A549 (cell line): ENCODE data around the gene HTR6. TPM values are rescaled to one million over a fixed set of nuclear protein-coding genes. Genes with fewer than 3 reads are reported as not detected.

Experiments used
- ATAC-seq, 2 experiments: fragments of 200-7000 bp in 1 of 2; fragments of >200 bp in 1 of 2; cut with Nextera tagmentation in 1 of 2; cut with Tn5 transposase in 1 of 2; 3 replicates each; pipeline versions ENCODE4 v1.8.0 to v1.9.1; 2018 to 2020; ENCODE audit warnings: mild to moderate bottlenecking in 1 of 2, moderate library complexity in 1 of 2
- CTCF ChIA-PET: fragments of 300-600 bp; sonication (Branson Sonifier 250); formaldehyde crosslinking; extraction: SDS; loops from one replicate; lab custom pipeline; 2021; ENCODE audit warnings: antibody characterized with exemption, inconsistent platforms; lab: Yijun Ruan, JAX
- POLR2A ChIA-PET: fragments of 350-600 bp; formaldehyde crosslinking; extraction: SDS; loops from one replicate; lab custom pipeline; 2021; ENCODE audit warnings: antibody characterized with exemption, inconsistent platforms; lab: Yijun Ruan, JAX
- DNase-seq, 2 experiments: peaks; one replicate each; pipeline versions ENCODE4 v3.0.0 to v3.0.0-alpha.2; 2011 to 2016; ENCODE audit warnings: low read depth in 1 of 2, low spot score in 1 of 2
- FAIRE-seq: peaks from 2 replicates; lab custom pipeline; 2011; peaks lifted over from hg19 to GRCh38; lab: Jason Lieb, UNC
- H3K27ac ChIP-seq, 2 experiments: fragments of >200 bp; sonication (Bioruptor Twin); formaldehyde crosslinking; 3 replicates each; pipeline ENCODE4 v1.5.1; 2016 to 2017
- H3K4me1 ChIP-seq: fragments of >200 bp; sonication (Bioruptor Twin); formaldehyde crosslinking; 3 replicates; pipeline ENCODE4 v1.6.1; 2016
- H3K4me2 ChIP-seq: fragments of >200 bp; sonication (Bioruptor Twin); formaldehyde crosslinking; 3 replicates; pipeline ENCODE4 v1.6.1; 2016
- H3K4me3 ChIP-seq: fragments of >200 bp; sonication (Bioruptor Twin); formaldehyde crosslinking; 3 replicates; pipeline ENCODE4 v1.5.1; 2016
- H3K9me3 ChIP-seq: fragments of >200 bp; sonication (Bioruptor Twin); formaldehyde crosslinking; 3 replicates; pipeline ENCODE4 v1.6.1; 2016
- BHLHE40 ChIP-seq: IDR thresholded peaks from 2 replicates; pipeline ENCODE4 v1.6.1; 2012; ENCODE audit warnings: low read depth, low read length, inconsistent platforms
- CBX2 ChIP-seq: fragments of 200-600 bp; sonication (generic); IDR thresholded peaks from 2 replicates; pipeline ENCODE4 v1.6.1; 2016; ENCODE audit warnings: low read depth, mild to moderate bottlenecking, borderline replicate concordance
- CBX8 ChIP-seq: fragments of 200-600 bp; sonication (generic); IDR thresholded peaks from 2 replicates; pipeline ENCODE4 v1.6.1; 2016
- CEBPB ChIP-seq, 2 experiments: fragments of >200 bp in 1 of 2; sonication (Bioruptor Twin) in 1 of 2; formaldehyde crosslinking in 1 of 2; IDR thresholded peaks; 2 replicates each; pipeline ENCODE4 v1.6.1; 2012 to 2016
- CHD2 ChIP-seq: fragments of 150-350 bp; IDR thresholded peaks from 2 replicates; pipeline ENCODE4 v1.6.1; 2014; ENCODE audit warnings: low read length; ENCODE audit not compliant: partially characterized antibody
- EHF ChIP-seq: fragments of 250-450 bp; sonication (Bioruptor Pico); IDR thresholded peaks from 2 replicates; pipeline ENCODE4 v1.5.0; 2020; ENCODE audit warnings: mild to moderate bottlenecking
- EHMT2 ChIP-seq: fragments of 200-600 bp; sonication (generic); IDR thresholded peaks from 2 replicates; pipeline ENCODE4 v1.6.1; 2016; ENCODE audit warnings: antibody characterized with exemption, low read depth, mild to moderate bottlenecking, moderate library complexity
- ELK1 ChIP-seq: fragments of 150-350 bp; IDR thresholded peaks from 2 replicates; pipeline ENCODE4 v1.6.1; 2014; ENCODE audit warnings: low read depth, mild to moderate bottlenecking, low read length
- EP300 ChIP-seq, 2 experiments: fragments of >200 bp; sonication (Bioruptor Twin); formaldehyde crosslinking; IDR thresholded peaks; 2 replicates in 1 of 2; 3 replicates in 1 of 2; pipeline ENCODE4 v1.6.1; 2016 to 2017
- ESRRA ChIP-seq: fragments of 150-350 bp; IDR thresholded peaks from 2 replicates; pipeline ENCODE4 v1.6.1; 2014; ENCODE audit warnings: mild to moderate bottlenecking, low read length, borderline replicate concordance
- FOSB ChIP-seq: fragments of 250-450 bp; sonication (Bioruptor Pico); IDR thresholded peaks from 2 replicates; pipeline ENCODE4 v1.5.0; 2020; ENCODE audit warnings: mild to moderate bottlenecking, moderate library complexity
- FOSL2 ChIP-seq, 2 experiments: fragments of 450-650 bp in 1 of 2; fragments of >200 bp in 1 of 2; sonication (Bioruptor Twin) in 1 of 2; formaldehyde crosslinking; IDR thresholded peaks; 2 replicates each; pipeline versions ENCODE4 v1.5.0 to v1.6.1; 2016 to 2020; ENCODE audit warnings: mild to moderate bottlenecking in 1 of 2, moderate library complexity in 1 of 2
- FOXS1 ChIP-seq: fragments of 250-450 bp; sonication (Bioruptor Pico); IDR thresholded peaks from 2 replicates; pipeline ENCODE4 v1.5.0; 2020; ENCODE audit warnings: mild to moderate bottlenecking, moderate library complexity
- GATA3 ChIP-seq: IDR thresholded peaks from 2 replicates; pipeline ENCODE4 v1.6.1; 2012; ENCODE audit warnings: borderline replicate concordance
- HDAC2 ChIP-seq: fragments of 200-600 bp; sonication (generic); IDR thresholded peaks from 2 replicates; pipeline ENCODE4 v1.6.1; 2016
- HOXB5 ChIP-seq: fragments of 250-450 bp; sonication (Bioruptor Pico); IDR thresholded peaks from 2 replicates; pipeline ENCODE4 v1.5.0; 2020; ENCODE audit warnings: mild to moderate bottlenecking, moderate library complexity
- JUNB ChIP-seq: fragments of >200 bp; sonication (Bioruptor Twin); formaldehyde crosslinking; IDR thresholded peaks from 2 replicates; pipeline ENCODE4 v1.6.1; 2016
- MAX ChIP-seq: IDR thresholded peaks from 2 replicates; pipeline ENCODE4 v1.6.1; 2012
- MAZ ChIP-seq: fragments of 150-350 bp; IDR thresholded peaks from 2 replicates; pipeline ENCODE4 v1.6.1; 2014; ENCODE audit warnings: antibody characterized with exemption, low read depth, low read length, borderline replicate concordance
- NPAS2 ChIP-seq: fragments of 250-450 bp; sonication (Bioruptor Pico); IDR thresholded peaks from 2 replicates; pipeline ENCODE4 v1.8.0; 2022; ENCODE audit warnings: mild to moderate bottlenecking, moderate library complexity, borderline replicate concordance
- PBX3 ChIP-seq: IDR thresholded peaks from 2 replicates; pipeline ENCODE4 v1.6.1; 2012
- PHF8 ChIP-seq: fragments of 200-600 bp; sonication (generic); IDR thresholded peaks from 2 replicates; pipeline ENCODE4 v1.6.1; 2016; ENCODE audit warnings: low read depth, mild to moderate bottlenecking, antibody characterized with exemption, moderate library complexity, borderline replicate concordance
- POLR2AphosphoS2 ChIP-seq: conservative IDR thresholded peaks from 2 replicates; pipeline ENCODE4 v1.6.1; 2012; ENCODE audit warnings: low read length, improper control_type of control experiment, inconsistent platforms
- RARB ChIP-seq: fragments of 250-450 bp; sonication (Bioruptor Pico); IDR thresholded peaks from 2 replicates; pipeline ENCODE4 v1.8.0; 2021; ENCODE audit warnings: mild to moderate bottlenecking, moderate library complexity
- RCOR1 ChIP-seq: fragments of 150-350 bp; IDR thresholded peaks from 2 replicates; pipeline ENCODE4 v1.6.1; 2014; ENCODE audit warnings: antibody characterized with exemption, low read length, low read depth
- SMC3 ChIP-seq: fragments of >200 bp; sonication (Bioruptor Twin); formaldehyde crosslinking; IDR thresholded peaks from 3 replicates; pipeline ENCODE4 v1.6.1; 2018; ENCODE audit warnings: inconsistent platforms
- TFCP2L1 ChIP-seq: fragments of 250-450 bp; sonication (Bioruptor Pico); IDR thresholded peaks from 2 replicates; pipeline ENCODE4 v1.5.0; 2021; ENCODE audit warnings: mild to moderate bottlenecking
- ZC3H11A ChIP-seq: fragments of 450-650 bp; IDR thresholded peaks from 2 replicates; pipeline ENCODE4 v1.6.1; 2014; ENCODE audit warnings: antibody characterized with exemption, mild to moderate bottlenecking
- ZFP36 ChIP-seq: fragments of 450-650 bp; IDR thresholded peaks from 2 replicates; pipeline ENCODE4 v1.6.1; 2014; ENCODE audit warnings: borderline replicate concordance; ENCODE audit not compliant: partially characterized antibody
- ZNF302 ChIP-seq: fragments of 250-450 bp; sonication (Bioruptor Pico); IDR thresholded peaks from 2 replicates; pipeline ENCODE4 v1.9.0; 2021; ENCODE audit warnings: inconsistent platforms, mild to moderate bottlenecking, moderate library complexity
- ZSCAN20 ChIP-seq: fragments of 250-450 bp; sonication (Bioruptor Pico); IDR thresholded peaks from 2 replicates; pipeline ENCODE4 v1.8.0; 2022; ENCODE audit warnings: mild to moderate bottlenecking, moderate library complexity
- WGBS: methylation state at CpG from one replicate; pipeline ENCODE4 v1.1.6; 2017; ENCODE audit errors: missing lambda C conversion rate; 5-methylcytosine and 5-hydroxymethylcytosine counted together
- polyA plus RNA-seq, 4 experiments: library from polyadenylated mRNA; depleted of rRNA in 3 of 4; stranded (reverse); fragments of >200 nt; fragmentation: RNase III in 1 of 4; extraction: RNeasy Plus Mini Kit Qiagen cat#74134 plus additional on column Dnase treatment in 1 of 4; gene quantifications; 2 replicates in 3 of 4; 3 replicates in 1 of 4; pipeline ENCODE4 v1.2.3, GENCODE V29; 2011 to 2017
- TF ChIP-seq, protein P1 (sequence below): IDR thresholded peaks from 2 replicates; pipeline ENCODE4 v1.6.1; 2012; ENCODE audit warnings: low read depth, borderline replicate concordance
- TF ChIP-seq, protein P2 (sequence below): fragments of >200 bp; sonication (Bioruptor Twin); formaldehyde crosslinking; IDR thresholded peaks from 2 replicates; pipeline ENCODE4 v1.6.1; 2016

HTR6 gene
- polyA plus RNA-seq, 2 of the 4 experiments (the other 2 are of a cell fraction), result 0.21 TPM; not detected in 1

- Histone ChIP-seq H3K27ac (no peak overlapping the region), H3K9me3 (no peaks in the 10 kb centered on the region), H3K4me2 (no peak overlapping the region), H3K4me3 (no peak overlapping the region), H3K4me1 (no peaks in the 10 kb centered on the region)
- CTCF ChIA-PET, result interaction anchor here (1.2 to 4.0 kb wide), 3 partner anchors 9 to 45 kb away, joined by 3 to 41 read pairs (median 37); no protein-coding TSS in a partner anchor
- TF ChIP-seq CHD2 (no peak), PHF8 (no peak), ESRRA (no peak), EP300 (IDR thresholded peaks at IDR 0.05) (no peak), JUNB (no peak), HOXB5 (CRISPR knock-in tag) (no peak), EHF (no peak), ZSCAN20 (CRISPR knock-in tag) (no peak), FOSB (no peak), MAX (no peak), ZFP36 (no peak), BHLHE40 (no peak), FOSL2 (IDR thresholded peaks at IDR 0.05) (no peak), FOSL2 (CRISPR knock-in tag; IDR thresholded peaks at IDR 0.05) (no peak), POLR2AphosphoS2 (no peak)
- FAIRE-seq (no peak), ATAC-seq (no peak), DNase-seq (no peak)
- POLR2A ChIA-PET, result interaction anchor here (0.6 kb wide), 1 partner anchor 29 kb away, joined by 3 read pairs; no protein-coding TSS in a partner anchor
- WGBS, result 85% methylated on average over 4 of the region's 4 CpGs
These were observed 41.5 kb downstream of the HTR6 start for GRCh38 chr1:19706136-19706535.

DNA sequence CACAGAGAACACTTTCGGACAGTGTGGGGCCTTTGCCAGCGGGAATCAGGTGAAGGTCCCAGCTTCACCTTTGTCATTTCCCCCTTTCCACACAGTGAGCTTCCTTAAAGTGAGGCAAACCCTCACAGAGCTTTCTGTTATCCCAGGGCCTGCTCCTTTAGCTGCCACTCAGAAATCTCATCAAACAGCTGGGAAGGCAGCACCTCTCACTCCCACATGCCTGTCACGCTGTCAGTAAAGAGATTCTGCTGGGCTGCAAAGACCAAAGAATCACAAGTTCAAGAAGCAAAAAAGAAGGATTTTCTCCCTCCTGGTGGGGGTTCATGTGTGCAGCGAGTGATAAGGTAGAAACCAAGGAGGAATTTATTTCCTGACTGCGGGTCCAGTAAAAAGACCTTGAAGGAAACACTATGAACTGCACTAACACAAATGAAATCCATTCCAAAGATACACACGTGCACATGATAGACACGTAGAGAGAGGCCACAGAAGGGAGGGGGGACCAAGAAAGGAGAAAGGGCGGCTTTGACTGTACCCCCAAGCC lies 44.0 kb downstream of the HTR6 start:
- Histone ChIP-seq H3K4me1 (no peaks in the 10 kb centered on the region), H3K4me3 (no peak overlapping the region), H3K4me2 (no peak overlapping the region), H3K9me3 (no peaks in the 10 kb centered on the region), H3K27ac (no peak overlapping the region)
- CTCF ChIA-PET, result interaction anchor here (0.9 to 1.5 kb wide), 2 partner anchors 8 to 47 kb away, joined by 3 read pairs; no protein-coding TSS in a partner anchor
- ATAC-seq (no peak), DNase-seq (no peak), FAIRE-seq (no peak)
- POLR2A ChIA-PET, result no interaction called here
- TF ChIP-seq CEBPB (IDR thresholded peaks at IDR 0.05) (no peak), EP300 (IDR thresholded peaks at IDR 0.05) (no peak), CBX2 (no peak), ZNF302 (CRISPR knock-in tag) (no peak), RCOR1 (no peak), RARB (CRISPR knock-in tag) (no peak), ESRRA (no peak), CBX8 (no peak), MAZ (no peak), EHMT2 (no peak), POLR2AphosphoS2 (no peak)
- TF ChIP-seq, protein P1, sequence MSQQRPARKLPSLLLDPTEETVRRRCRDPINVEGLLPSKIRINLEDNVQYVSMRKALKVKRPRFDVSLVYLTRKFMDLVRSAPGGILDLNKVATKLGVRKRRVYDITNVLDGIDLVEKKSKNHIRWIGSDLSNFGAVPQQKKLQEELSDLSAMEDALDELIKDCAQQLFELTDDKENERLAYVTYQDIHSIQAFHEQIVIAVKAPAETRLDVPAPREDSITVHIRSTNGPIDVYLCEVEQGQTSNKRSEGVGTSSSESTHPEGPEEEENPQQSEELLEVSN, result no peak
- 88% methylated on average over 8 of the region's 8 CpGs for WGBS

DNA sequence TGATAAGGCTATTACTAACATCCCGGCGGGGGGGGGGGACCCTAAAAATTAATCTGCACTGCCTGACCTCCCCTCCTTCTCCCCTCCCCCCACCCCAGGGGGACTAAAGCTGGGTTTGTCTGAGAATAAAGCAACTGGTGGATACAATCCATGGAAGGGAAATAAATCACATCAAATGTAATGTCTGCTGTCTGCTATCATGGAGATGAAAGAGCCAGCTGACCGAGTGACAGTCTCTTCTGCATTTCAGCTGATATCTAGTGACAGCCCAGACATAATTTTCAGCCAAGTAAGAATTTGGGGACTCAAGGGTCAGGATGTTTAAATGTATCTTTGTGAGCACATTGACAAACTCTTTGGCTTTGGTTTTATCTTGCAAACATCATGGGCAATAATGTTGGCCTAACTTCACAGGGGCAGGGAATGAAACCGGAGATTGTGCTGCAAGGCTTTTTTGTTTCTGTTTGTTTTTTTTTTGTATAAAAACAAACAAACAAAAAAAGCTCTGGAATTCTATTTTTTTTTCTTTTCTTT lies 44.7 kb downstream of the HTR6 start:
- no peak for DNase-seq
- CTCF ChIA-PET, result interaction anchor here (0.6 to 1.5 kb wide), 2 partner anchors 9 to 127 kb away, joined by 3 to 4 read pairs; no protein-coding TSS in a partner anchor
- no peak overlapping the region for H3K4me2 ChIP-seq
- no peak overlapping the region for H3K4me3 ChIP-seq
- no peak overlapping the region for H3K27ac ChIP-seq
- no peak for FAIRE-seq
- no peaks in the 10 kb centered on the region for H3K9me3 ChIP-seq
- no peaks in the 10 kb centered on the region for H3K4me1 ChIP-seq
- POLR2A ChIA-PET, result no interaction called here
- ATAC-seq, result no peak
- 56% methylated on average over 4 of the region's 4 CpGs for WGBS
- TF ChIP-seq EHF (no peak), CBX2 (no peak), TFCP2L1 (CRISPR knock-in tag) (no peak), ZC3H11A (no peak), SMC3 (no peak), NPAS2 (CRISPR knock-in tag) (no peak), BHLHE40 (no peak), EHMT2 (no peak), ELK1 (no peak), HDAC2 (no peak), ESRRA (no peak), GATA3 (no peak), PBX3 (no peak), FOXS1 (no peak)
- TF ChIP-seq, protein P2, sequence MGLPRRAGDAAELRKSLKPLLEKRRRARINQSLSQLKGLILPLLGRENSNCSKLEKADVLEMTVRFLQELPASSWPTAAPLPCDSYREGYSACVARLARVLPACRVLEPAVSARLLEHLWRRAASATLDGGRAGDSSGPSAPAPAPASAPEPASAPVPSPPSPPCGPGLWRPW, result no peak
